Measurements from ENCODE around the gene ADGRG7. TPM values are rescaled to one million over a fixed set of nuclear protein-coding genes. Genes with fewer than 3 reads are reported as not detected.
"Not testable (repeated sequence)": the region's sequence is repeated elsewhere in the genome, so short reads cannot be mapped to it uniquely, and the experiment has no call there.

Gene ADGRG7
- total RNA-seq, 4 donors from 2014 or later, result 1.8 to 18.3 (median 12.1) TPM

- Histone ChIP-seq H3K4me1 (no peaks in the 10 kb centered on the region), H3K9me3 (no peaks in the 10 kb centered on the region), H3K27ac (no peak overlapping the region), H3K27me3 (no peaks in the 10 kb centered on the region), H3K36me3 (no peaks in the 10 kb centered on the region), H3K4me3 (no peak overlapping the region)
- 45 to 63% methylated on average over 7 of the region's 7 CpGs for WGBS, 2 donors (ENCODE audit: low coverage in 1 of 2)
- in situ Hi-C loops (cut with MboI; ENCODE audit: low pct_ligation_motif_present in 1 of 4, low pct_unique_long_range_greater_than_20kb in 1 of 4, low sequenced_read_pairs in 3 of 4) (no loop called here), intact Hi-C loops (cut with DNase I; ENCODE audit: low total_unique reads) (no loop called here)
- DNase-seq, result no peak
- TF ChIP-seq POLR2A (IDR thresholded peaks at IDR 0.05) (no peak), CTCF (IDR thresholded peaks at IDR 0.05) (no peak), POLR2AphosphoS5 (IDR thresholded peaks at IDR 0.05) (no peak), EP300 (IDR thresholded peaks at IDR 0.05; ENCODE audit: low read depth) (no peak)
Observed at GRCh38 chr3:100665230-100665629, 55.8 kb downstream of the ADGRG7 start.

GRCh38 chr3:100666699-100667098 is 57.3 kb downstream of the ADGRG7 start:
- H3K4me3 ChIP-seq; H3K4me1 ChIP-seq; H3K9me3 ChIP-seq; intact Hi-C loops (cut with DNase I; ENCODE audit: low total_unique reads); H3K36me3 ChIP-seq; DNase-seq; H3K27ac ChIP-seq; in situ Hi-C loops (cut with MboI; ENCODE audit: low pct_ligation_motif_present in 1 of 4, low pct_unique_long_range_greater_than_20kb in 1 of 4, low sequenced_read_pairs in 3 of 4); H3K27me3 ChIP-seq: not testable (repeated sequence)
- WGBS, 2 donors (ENCODE audit: low coverage in 1 of 2), result 69% methylated on average over 6 of the region's 6 CpGs; no CpG with 5 or more reads in 1 of the 2 donors

DNA sequence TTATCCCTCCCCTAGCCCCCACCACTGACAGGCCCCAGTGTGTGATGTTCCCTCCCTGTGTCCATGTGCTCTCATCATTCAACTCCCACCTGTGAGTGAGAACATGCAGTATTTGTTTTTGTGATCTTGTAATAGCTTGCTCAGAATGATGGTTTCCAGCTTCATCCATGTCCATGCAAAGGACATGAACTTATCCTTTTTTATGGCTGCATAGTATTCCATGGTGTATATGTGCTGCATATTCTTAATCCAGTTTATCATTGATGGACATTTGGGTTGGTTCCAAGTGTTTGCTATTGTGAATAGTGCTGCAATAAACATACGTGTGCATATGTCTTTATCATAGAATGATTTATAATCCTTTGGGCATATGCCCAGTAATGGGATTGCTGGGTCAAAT is 57.9 kb downstream of the ADGRG7 start:
- DNase-seq; H3K4me3 ChIP-seq; intact Hi-C loops (cut with DNase I; ENCODE audit: low total_unique reads); H3K27ac ChIP-seq; H3K36me3 ChIP-seq; H3K9me3 ChIP-seq; H3K4me1 ChIP-seq; in situ Hi-C loops (cut with MboI; ENCODE audit: low pct_ligation_motif_present in 1 of 4, low pct_unique_long_range_greater_than_20kb in 1 of 4, low sequenced_read_pairs in 3 of 4); H3K27me3 ChIP-seq: not testable (repeated sequence)
- WGBS, 2 donors (ENCODE audit: low coverage in 1 of 2), result 14 to 42% methylated on average over 1 of the region's 1 CpG

- H3K27ac ChIP-seq; H3K4me3 ChIP-seq; H3K27me3 ChIP-seq; DNase-seq; H3K36me3 ChIP-seq; H3K9me3 ChIP-seq; H3K4me1 ChIP-seq; in situ Hi-C loops (cut with MboI; ENCODE audit: low pct_ligation_motif_present in 1 of 4, low pct_unique_long_range_greater_than_20kb in 1 of 4, low sequenced_read_pairs in 3 of 4); intact Hi-C loops (cut with DNase I; ENCODE audit: low total_unique reads): not testable (repeated sequence)
- WGBS, 2 donors (ENCODE audit: low coverage in 1 of 2), result 97 to 100% methylated on average over 2 of the region's 2 CpGs
Observed at GRCh38 chr3:100670995-100671394, 61.6 kb downstream of the ADGRG7 start.

GRCh38 chr3:100681496-100681895 is 72.1 kb downstream of the ADGRG7 start:
- Histone ChIP-seq H3K27ac (no peak overlapping the region), H3K9me3 (no peaks in the 10 kb centered on the region), H3K27me3 (no peaks in the 10 kb centered on the region), H3K4me1 (no peaks in the 10 kb centered on the region), H3K36me3 (no peaks in the 10 kb centered on the region), H3K4me3 (no peak overlapping the region)
- in situ Hi-C loops (cut with MboI; ENCODE audit: low pct_ligation_motif_present in 1 of 4, low pct_unique_long_range_greater_than_20kb in 1 of 4, low sequenced_read_pairs in 3 of 4), result no loop called here
- 83% methylated on average over 1 of the region's 1 CpG; no CpG with 5 or more reads in 1 of the 2 donors for WGBS, 2 donors (ENCODE audit: low coverage in 1 of 2)
- intact Hi-C loops (cut with DNase I; ENCODE audit: low total_unique reads), result no loop called here
- TF ChIP-seq CTCF (IDR thresholded peaks at IDR 0.05), result no peak
- TF ChIP-seq POLR2A (IDR thresholded peaks at IDR 0.05), result no peak
- no peak for TF ChIP-seq POLR2AphosphoS5 (IDR thresholded peaks at IDR 0.05)
- TF ChIP-seq EP300 (IDR thresholded peaks at IDR 0.05; ENCODE audit: low read depth), result no peak
- DNase-seq, result no peak

Measured in transverse colon (tissue), 4 donors.